ENCODE results near the gene PPP4R3B.

GRCh38 chr2:55550368-55551102 lies 66.9 kb downstream of the PPP4R3B start:
- TF ChIP-seq SRSF9 (IDR thresholded peaks at IDR 0.05; ENCODE audit: borderline replicate concordance, insufficient read depth, low read depth, low read length, poor library complexity, severe bottlenecking) (no peak), NPAS2 (CRISPR knock-in tag; IDR thresholded peaks at IDR 0.05; ENCODE audit: borderline replicate concordance) (no peak), SUZ12 (IDR thresholded peaks at IDR 0.05; ENCODE audit: low read depth, low read length) (no peak), BCL6 (CRISPR knock-in tag; IDR thresholded peaks at IDR 0.05) (no peak), SMC3 (IDR thresholded peaks at IDR 0.05; ENCODE audit: low read length) (no peak), HNRNPLL (IDR thresholded peaks at IDR 0.05; ENCODE audit: low read depth, low read length, poor library complexity, severe bottlenecking) (no peak)
